Activated CD4-positive, alpha-beta T cell treated with anti-CD3 and anti-CD28 coated beads for 24 hours (primary cell): ENCODE data around the gene LYRM1.
A peak's percentile ranks its signal among the peaks of the same experiment; 100 is the strongest.
"Not testable (repeated sequence)": the region's sequence is repeated elsewhere in the genome, so short reads cannot be mapped to it uniquely, and the experiment has no call there.

Experiments used
- DNase-seq, 2 donors: peaks; one replicate each; pipeline ENCODE4 v3.0.0-alpha.2; 2020; ENCODE audit warnings: low read depth in 2 of 2

Gene LYRM1, protein sequence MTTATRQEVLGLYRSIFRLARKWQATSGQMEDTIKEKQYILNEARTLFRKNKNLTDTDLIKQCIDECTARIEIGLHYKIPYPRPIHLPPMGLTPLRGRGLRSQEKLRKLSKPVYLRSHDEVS

DNA sequence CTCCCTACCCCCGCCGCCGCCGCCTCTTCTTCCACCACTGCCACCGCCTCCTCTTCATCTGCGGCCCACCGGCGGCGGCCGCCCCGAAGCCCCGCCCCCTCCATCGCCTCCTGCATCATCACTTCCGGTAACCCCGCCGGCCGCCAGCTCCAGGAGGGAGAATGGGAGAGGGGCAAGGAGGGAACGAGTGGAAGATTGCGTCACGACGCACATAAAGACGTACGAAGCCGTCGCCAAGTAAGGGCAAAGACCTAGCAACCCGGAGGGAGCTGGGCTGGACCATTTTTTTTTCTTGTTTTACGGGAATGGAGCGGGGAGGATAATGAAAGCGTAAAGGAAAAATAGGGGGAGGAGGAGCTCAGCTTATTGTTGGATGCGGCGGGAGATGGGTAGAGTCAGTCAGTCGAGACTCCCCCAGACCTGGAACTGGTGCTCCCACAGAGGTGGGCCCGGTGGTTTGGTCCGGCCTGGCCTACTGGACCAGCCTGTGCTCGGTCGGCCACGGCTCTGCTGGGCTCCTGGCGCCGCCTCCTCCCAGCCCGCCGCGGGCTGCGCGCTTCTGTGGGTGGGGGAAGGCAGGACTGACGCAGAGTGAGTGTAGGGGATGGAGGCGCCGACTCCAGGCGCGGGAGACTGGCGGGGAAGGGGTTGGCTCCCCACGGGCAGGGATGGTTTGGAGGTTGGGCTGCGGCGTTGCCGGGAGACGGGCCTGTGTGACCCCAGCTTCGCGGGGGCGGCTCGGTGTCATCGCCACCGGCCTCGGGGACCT is at the start of gene LYRM1, which contains the start of gene DCUN1D3:
Gene LYRM1 (plus strand): TSS at position 473 of the 769 bp plus-strand sequence. CDS start 14,785 bp downstream, outside the sequence.
Gene DCUN1D3 (minus strand): TSS at position 60 of the 769 bp plus-strand sequence. CDS start 37,820 bp downstream, outside the sequence.
- DNase-seq: peak; percentile 83 to 88

DNA sequence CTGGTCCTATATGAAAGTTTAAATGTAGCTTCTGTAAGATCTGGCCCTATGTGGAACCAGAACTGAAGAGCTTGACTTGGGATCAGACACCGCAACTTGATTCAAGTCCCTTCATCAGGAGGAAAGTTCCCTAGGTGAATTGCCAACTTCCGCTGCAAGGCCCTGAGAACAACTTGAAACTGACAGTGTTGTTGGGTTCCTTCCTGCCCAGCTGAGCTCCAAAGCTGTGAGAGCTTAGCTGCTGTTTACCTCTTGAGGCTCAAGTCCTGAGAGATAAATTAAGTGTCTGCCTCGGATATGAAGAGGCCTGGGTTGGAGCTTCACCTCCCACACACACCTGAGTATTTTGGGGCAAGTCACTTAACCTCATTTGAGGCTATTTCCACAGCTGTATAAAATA is 49.6 kb upstream of the LYRM1 start:
- no peak for DNase-seq

DNA sequence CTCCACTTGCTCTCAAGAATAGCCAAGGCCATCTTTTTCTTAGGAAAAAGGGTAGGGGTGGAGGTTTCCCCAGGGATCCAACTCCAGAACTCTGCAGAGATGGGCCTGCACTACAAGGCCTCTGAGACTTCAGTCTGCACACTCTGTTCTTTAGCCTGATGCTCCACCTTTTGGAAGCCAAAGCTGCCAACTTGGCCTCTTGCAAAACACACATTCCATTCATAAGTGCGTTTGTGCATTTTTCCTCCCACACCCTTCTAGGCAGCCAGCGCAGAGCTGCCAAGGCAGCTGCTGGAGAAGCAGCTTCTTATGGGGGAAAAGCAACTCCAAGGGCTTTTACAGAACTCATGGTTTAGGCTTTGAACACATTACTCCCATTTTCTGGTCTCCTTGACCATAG is 49.0 kb upstream of the LYRM1 start:
- no peak for DNase-seq

DNA sequence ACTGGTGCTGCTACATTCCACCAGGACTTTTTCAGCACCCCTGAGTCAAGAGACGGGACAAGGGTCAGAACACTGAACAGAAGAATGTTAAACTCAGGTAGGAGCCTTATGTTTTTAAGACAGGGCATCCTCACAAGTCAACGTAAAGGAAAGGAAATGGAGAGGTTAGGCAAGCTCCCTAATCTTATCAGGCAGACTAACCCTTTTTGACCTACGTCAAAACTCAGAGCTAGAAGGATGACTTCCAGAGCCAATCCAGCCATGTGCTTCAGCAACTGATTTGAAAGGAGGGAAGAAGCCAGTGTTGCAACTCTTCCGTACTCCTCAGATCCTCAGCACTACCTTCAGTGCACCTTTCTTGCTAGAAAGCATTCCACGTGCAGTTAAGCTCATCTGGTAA is 47.4 kb upstream of the LYRM1 start:
- DNase-seq: no peak

DNA sequence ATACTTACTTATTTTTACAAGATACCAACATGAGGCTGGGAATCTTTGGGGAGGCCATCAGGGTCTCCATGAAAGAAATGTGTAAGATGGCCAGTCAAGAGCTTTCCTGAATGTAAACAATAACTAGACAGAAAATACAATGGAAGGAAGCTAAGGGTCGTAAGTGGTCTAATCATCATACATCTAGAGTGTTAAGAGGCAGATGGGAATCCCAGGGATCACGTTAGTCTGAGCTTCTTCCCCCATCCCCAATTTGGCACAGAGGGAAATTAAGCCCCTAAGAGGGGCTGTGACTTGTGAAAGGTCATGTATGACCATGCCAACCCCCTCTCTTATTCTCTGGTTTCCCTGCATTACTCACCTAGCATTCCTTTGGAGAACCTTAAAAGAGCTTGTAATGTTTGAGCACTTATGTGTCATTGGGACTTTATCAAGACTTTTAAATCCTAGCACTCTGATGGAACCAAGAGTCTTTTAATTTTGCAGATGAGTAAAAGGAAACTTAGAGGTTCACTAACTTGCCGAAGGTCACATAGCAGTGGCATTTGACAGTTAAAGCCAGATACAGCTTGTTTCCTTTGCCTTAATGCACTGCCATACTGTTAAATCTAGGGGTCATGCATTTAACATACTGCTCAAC is 46.5 kb upstream of the LYRM1 start:
- DNase-seq: no peak

DNA sequence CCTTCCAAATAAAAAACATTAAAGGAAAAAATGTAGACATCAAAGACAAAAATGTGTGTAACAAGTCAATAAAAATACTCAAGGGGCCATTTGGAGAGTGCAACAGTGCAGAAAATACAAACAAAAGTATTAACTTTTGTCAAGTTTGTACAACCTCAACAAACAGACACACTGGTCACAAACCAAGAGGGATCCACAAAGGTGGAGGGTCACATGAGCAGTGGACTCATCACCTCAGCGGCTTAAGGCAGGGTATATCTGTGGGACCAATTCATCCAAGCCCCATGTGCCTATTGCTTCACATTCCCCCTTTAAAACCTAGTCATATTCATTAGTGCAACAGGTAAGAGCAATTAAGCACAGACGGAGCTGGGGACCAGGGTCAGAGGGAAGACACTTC is 45.6 kb upstream of the LYRM1 start:
- DNase-seq: no peak

DNA sequence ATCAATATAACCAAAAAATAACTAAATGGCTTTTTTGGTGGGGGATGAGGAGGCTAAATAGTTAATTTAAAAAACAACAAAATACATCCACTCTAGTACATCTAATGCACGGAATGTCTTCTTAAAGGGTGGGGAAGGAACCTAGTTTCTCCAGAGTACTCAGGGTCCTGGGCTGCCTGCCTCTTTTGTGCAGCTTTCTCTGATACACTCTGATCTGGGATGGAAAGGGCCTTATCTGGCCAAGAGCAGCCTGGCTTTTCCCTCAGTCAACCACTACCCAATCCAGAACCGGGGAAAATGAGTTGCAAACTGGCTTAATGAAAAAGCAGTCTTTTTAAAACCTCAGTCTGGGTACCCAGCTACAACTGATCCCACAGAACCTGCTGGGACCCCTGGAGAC is 43.3 kb upstream of the LYRM1 start:
- DNase-seq: no peak

DNA sequence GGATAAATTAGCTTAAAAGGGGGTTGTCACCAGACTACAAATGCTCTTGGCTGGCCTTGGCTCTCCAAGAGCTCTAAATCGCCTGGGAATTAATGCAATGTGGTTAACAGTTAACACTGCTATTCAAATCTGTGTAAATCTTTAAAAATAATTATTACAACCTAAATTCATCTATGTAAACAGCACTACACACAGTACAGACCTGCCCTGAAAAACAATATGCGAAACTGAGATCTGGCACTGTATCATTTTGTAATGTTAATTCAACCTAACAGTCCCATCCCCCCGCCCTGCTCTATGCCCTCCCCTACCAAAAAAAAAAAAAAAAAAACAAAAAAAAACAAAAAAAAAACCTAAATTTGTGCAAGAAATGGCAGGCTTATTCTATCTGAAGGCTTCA is 41.3 kb upstream of the LYRM1 start:
- DNase-seq: no peak

DNA sequence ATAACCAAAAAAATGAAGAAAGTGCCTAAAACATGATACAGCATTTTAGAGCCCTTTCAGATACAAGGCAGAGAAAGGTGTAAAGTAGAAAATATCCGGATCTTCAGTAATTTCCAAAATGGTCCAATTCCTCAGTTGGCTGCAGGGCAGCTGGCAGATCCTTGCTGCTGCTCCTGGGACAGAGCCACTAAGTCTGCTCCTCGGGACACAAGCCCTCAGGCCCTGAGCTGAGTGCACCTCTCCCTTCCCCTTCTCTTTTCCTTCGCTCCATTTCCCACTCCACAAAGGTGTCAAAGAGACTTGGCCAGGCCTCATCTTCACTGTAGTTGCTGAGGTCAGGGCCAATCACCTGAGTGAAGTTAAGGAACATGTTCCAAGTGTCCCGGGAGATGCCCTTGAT is 40.9 kb upstream of the LYRM1 start:
- DNase-seq: no peak

DNA sequence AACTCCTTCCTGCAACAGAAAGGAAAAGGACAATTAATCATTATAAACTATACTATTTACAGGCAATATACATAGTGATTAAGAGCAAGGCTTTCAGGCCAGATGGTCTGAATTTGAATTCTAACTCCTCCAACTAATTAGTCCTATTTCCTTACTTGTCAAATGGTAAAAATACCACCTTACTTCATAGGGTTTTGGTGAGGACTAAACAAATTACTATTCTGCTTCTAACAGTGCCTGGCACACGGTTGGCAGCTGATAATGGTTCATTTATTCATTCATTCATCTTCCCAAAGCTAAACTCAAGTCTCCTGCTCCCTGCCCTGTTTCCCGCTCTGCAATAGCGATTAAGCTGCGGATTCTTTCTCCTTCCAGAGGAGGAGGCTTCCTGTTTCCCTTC is 40.2 kb upstream of the LYRM1 start:
- no peak for DNase-seq

DNA sequence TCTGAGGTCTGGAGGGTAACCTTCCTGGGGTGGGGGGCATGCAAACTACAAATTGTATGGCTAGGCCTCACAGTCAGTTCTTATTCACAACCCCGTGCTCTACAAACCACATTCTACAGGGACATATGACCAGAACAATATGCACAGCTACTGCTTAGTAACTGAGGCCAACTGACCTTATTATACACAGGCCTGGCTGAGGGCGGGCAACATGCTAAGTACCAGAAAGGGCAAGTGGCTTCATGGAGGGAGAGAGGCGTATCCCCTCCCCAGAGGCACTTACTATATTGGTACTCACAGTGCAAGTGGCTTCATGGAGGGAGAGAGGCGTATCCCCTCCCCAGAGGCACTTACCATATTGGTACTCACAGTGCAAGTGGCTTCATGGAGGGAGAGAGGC is 39.6 kb upstream of the LYRM1 start:
- not testable (repeated sequence) for DNase-seq

DNA sequence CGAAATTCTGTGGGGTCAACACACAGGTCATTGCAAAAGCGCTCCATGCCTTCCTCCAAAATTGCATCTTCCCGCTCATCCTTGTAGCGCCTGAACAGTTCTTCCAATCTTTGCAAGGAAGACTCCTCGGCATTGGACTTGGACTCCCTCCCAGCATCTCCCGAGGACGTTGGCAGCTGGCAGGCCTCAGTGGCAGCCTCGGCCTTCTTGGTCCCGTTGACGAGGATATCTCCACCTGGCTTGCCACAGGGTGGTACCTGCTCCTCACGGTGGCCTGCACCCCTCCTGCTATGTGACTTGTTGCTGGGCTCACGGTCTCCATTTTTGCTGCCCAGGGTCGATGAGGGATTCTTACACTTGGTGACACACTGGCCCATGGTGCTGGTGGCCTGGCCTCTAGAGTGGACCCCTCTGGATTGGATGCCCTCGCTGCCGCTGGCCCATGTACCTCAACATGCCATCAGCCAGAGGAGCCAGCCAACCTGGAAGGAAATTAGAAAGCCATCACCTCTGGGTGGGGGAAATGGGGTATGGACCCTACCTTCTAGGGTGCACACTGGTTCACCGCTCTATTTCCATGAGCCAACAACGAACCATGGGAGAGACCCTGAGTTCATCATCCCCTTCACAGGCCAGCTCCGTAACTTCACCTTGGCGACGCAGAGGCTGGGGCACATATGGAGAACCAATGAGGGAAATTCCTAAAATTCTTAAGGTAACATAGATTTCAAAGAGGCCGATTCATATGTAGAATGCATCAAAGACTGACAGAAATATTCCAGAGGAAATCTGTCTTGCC is 38.2 kb upstream of the LYRM1 start:
- DNase-seq: no peak

DNA sequence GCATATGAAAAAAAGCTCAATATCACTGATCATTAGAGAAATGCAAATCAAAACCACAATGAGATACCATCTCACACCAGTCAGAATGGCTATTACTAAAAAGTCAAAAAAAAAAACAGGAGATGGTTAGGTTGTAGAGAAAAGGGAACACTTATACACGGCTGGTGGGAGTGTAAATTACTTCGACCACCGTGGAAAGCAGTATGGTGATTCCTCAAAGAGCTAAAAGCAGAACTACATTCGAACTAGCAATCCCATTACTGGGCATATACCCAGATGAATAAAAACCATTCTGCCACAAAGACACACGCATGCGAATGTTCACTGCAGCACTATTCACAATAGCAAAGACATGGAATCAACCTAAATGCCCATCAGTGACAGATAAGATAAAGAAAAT is 36.2 kb upstream of the LYRM1 start:
- not testable (repeated sequence) for DNase-seq

DNA sequence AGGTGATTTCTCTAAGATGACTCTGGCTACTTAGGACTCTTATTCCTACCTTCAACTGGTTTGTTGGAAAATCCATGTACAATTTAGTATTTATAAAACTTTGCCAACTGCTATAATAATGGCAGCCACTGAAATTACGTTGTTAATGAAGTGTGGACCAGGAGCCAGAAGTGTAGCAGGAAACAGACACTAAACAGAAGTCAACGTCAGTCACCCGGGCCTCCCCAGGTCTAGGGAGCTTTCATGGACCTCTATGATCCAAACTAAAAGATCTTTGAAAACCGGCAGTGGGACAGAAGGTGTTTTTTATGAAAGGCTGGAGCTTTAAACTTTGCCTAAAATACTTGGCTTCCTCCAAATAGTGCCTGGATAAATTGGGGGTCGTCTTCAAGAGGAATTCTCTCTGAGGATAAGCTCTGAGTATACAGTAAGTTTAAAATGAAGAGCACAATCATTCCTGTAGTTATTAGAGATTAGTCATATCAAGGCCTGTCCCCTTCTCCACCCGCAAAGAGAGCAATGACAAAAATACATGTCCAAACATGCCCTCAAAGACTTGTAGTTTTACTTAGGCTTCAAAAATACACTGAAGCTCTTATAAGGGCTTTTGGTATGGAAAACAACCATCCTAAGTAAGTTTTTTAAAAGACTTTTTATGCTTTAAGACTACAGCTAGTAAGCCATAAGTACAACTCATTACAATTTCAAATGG is 35.0 kb upstream of the LYRM1 start:
- no peak for DNase-seq

DNA sequence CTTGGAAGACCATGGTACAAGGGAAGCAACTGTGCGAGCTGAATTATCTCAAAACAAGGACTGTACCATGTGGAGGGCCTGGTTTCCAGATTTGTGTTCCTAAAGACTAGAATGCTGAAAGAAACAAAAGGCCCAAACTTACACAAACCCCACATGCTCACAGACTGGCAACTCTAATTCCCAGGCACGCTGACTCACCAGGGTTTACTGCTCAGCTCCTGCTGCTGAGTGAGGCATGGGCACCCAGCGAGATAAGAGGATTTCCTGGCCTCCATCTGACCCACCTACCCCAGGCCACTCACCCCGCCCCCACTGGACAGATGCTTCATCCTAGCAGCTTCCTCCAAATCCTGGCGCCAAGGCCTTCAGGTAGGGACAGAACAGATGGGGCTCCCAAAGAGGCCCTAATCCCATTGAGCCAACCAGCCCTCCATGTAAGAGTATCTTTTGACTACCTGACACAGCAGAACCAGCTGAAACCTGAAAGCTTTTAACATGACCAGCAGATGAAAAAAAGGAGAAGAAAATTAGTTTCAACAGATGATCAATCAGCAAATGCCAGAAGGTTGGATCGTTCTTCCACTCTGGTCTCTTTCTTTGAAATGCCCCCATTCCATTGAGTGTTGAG is 34.3 kb upstream of the LYRM1 start:
- no peak for DNase-seq

DNA sequence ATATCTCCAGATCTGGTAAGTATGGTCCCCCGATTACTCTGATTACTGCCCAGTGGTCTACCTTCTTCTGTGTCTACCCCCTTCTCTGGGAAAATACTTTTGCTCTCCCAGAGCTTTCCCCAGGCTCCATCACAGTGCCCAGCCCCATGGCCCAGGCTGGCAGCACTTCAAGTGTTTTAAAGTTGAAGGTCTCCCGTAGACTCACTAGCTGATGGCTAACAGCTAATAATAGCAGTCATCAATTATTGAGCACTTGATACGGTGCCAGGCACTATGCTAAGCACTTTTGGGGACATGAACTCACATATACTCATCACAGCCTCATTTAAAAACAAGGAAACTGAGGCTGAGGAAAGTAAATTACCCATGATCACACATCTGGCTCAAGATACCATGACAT is 33.8 kb upstream of the LYRM1 start:
- no peak for DNase-seq

DNA sequence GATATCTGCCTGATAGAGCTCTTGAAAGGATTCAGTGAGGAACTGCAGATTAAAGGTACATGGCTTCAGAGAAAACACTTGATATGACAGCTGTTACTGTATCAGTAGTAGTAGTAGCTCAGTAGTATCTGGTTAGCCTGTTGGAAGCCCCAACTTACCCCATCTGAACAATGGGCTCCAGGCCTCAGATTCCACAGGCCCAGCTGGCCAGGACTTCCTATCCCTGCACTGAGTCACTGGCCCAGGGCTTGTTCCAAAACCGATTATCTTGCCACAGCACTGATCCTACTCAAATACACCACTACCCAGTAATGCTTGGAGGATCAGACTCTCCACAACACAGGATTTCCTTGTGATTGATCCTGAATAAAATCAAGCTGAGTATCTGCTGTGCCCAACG is 33.0 kb upstream of the LYRM1 start:
- DNase-seq: no peak

DNA sequence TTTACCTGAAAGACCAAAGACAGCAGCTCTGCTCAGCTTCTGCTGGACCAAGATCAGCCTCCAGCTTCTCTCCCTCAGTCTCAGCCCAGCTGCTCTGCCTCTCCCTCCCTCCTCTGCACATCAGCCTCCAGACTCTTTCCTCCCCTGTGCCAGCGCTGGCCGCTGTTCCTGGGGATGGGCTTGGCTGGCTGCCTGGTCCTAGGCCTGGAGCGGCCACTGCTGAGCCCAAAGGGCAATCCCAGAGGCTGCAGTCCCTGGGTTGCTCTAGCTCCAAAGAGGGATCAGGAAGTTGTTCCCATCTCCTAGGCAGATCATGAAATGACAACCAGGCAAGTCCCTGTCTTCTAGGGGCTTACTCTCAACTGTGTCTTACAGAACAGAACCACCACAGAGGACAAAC is 31.7 kb upstream of the LYRM1 start:
- DNase-seq: no peak

DNA sequence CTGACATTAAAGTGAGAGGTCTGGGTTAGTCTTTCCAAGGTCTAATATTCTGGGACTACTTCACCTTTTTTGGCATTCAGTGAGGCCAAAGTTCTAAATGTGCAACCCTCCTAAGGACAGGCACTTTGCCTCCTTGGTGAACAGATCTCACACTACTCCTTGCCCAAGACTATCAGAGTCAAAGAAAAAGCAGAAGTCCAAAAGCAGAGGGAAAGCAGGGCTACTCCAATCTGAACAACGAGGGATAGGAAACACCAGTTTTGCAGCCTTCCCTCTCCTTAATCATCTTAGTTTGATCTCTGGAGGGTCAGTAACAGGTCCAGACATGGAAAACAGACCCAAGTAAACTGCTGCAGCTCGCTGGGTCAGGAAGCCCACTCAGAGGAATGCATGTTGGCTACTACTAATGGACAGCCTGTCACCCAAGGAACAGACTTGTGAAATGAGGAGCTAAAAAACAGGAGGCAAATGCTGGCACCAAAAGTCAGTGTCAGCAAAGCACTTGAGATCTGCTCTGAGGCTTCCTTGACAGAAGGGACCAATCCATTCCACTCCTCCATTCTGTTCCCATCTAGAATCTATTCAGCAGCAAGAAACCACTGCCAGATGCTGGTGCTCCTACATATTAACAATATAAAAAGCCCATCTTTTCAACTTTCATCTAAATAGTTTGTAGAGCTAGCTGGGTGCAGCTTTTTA is 30.3 kb upstream of the LYRM1 start:
- no peak for DNase-seq

DNA sequence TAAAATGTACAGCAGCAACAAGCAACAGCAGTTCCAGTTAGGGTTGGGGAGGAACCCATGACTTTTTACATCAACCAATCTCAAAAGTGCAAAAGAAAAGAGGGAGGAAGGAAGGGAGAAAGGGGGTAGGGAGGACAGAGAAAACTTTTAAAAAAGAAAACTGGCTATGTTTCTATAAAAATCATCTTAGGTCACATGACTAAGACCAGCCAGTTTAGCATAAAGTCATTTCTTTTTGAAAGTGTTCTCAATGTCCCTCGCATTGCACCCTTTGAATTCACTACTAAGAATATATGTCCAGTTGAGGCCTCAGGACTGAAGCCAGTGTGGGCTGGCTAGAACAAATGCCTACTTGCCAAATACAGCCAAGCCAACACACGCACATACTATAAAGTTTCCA is 29.3 kb upstream of the LYRM1 start:
- DNase-seq: no peak
